ENCODE data around the gene CNPY1.

Gene CNPY1

DNA sequence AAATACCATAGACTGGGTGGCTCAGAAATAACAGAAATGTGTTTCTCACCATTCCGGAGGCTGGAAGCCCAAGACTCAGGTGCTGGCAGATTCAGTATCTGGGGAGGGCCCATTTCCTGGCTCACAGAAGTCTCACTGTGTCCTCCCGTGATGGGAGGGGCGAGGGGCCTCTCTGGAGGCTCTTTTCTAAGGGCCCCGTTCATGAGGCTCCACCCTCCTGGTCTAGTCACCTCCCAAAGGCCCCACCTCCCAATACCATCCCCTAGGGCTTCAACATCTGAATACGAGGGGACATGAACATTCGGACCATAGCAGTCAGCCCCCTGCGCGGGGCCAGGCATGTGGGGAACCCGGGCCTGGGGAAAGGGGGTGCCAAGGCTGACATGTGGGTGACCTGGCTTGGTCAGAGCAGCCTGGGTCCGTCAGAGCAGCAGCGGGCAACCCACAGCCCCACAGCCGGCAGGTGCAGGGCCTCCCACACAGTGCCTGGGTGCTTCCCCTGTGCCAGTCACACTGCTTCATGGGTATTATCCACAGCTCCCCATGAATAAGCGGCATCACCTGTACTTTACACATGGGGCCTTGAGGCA, 13.3 kb upstream of the CNPY1 start:
- TF ChIP-seq SIN3A (IDR thresholded peaks at IDR 0.05; ENCODE audit: borderline replicate concordance, insufficient read depth, low read length) = no peak
- TF ChIP-seq TAF1 (IDR thresholded peaks at IDR 0.05; ENCODE audit: borderline replicate concordance, insufficient read depth, low read length) = no peak
- TF ChIP-seq REST (IDR thresholded peaks at IDR 0.05; ENCODE audit: insufficient read depth in 1 of 2, low read depth in 2 of 2, low read length in 2 of 2) = no peak
- no peak for TF ChIP-seq POLR2AphosphoS5 (IDR thresholded peaks at IDR 0.05; ENCODE audit: low read depth, low read length)
- TF ChIP-seq FOXP2 (optimal IDR thresholded peaks at IDR 0.05; ENCODE audit: borderline replicate concordance, extremely low read depth, extremely low read length, insufficient read depth) = no peak

DNA sequence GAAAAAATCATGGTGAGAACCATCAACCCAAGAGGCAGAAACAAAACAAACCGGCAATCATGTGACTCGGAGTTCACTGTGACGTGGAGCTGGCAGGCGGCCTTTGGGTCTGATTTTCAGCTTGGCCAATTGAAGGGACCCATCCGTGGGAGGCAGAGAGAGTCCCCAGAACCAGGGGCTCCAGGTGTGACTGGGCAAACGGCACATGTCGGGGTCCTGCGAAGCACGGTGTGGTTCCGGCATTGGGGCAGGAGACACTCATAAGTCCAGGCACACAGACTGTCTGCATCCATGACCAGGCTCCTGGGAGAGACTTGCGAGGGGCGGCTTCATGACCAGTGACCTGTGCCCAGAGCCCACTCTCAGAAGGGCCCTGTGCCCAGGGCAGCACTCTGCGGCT, 12.6 kb upstream of the CNPY1 start:
- TF ChIP-seq FOXP2 (optimal IDR thresholded peaks at IDR 0.05; ENCODE audit: borderline replicate concordance, extremely low read depth, extremely low read length, insufficient read depth) (no peak), POLR2AphosphoS5 (IDR thresholded peaks at IDR 0.05; ENCODE audit: low read depth, low read length) (no peak), SIN3A (IDR thresholded peaks at IDR 0.05; ENCODE audit: borderline replicate concordance, insufficient read depth, low read length) (no peak), REST (IDR thresholded peaks at IDR 0.05; ENCODE audit: insufficient read depth in 1 of 2, low read depth in 2 of 2, low read length in 2 of 2) (no peak), TAF1 (IDR thresholded peaks at IDR 0.05; ENCODE audit: borderline replicate concordance, insufficient read depth, low read length) (no peak)

DNA sequence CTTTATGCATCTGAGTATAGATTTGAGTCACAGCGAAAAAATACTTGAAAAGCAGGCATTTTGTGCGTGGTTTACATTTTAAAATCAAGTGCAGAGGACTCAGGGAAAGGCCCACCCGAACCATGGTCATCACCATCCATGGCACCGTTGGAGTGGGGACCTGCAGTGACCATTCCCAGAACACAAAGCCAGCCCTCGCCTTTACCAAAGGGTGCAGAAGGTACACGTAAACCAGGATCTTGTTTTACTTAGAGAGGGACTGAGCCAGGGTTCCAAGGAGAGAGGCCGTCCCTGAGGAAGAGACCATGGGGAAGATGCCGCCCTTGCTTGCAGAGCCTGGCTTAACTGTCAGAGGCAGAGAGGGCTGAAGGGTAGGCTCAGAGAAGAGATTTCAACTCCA, 12.0 kb upstream of the CNPY1 start:
- TF ChIP-seq REST (IDR thresholded peaks at IDR 0.05; ENCODE audit: insufficient read depth in 1 of 2, low read depth in 2 of 2, low read length in 2 of 2) = no peak
- no peak for TF ChIP-seq FOXP2 (optimal IDR thresholded peaks at IDR 0.05; ENCODE audit: borderline replicate concordance, extremely low read depth, extremely low read length, insufficient read depth)
- no peak for TF ChIP-seq SIN3A (IDR thresholded peaks at IDR 0.05; ENCODE audit: borderline replicate concordance, insufficient read depth, low read length)
- TF ChIP-seq TAF1 (IDR thresholded peaks at IDR 0.05; ENCODE audit: borderline replicate concordance, insufficient read depth, low read length) = no peak
- TF ChIP-seq POLR2AphosphoS5 (IDR thresholded peaks at IDR 0.05; ENCODE audit: low read depth, low read length) = no peak

GRCh38 chr7:155557778-155558177, 11.4 kb upstream of the CNPY1 start:
- no peak for TF ChIP-seq FOXP2 (optimal IDR thresholded peaks at IDR 0.05; ENCODE audit: borderline replicate concordance, extremely low read depth, extremely low read length, insufficient read depth)
- no peak for TF ChIP-seq SIN3A (IDR thresholded peaks at IDR 0.05; ENCODE audit: borderline replicate concordance, insufficient read depth, low read length)
- no peak for TF ChIP-seq REST (IDR thresholded peaks at IDR 0.05; ENCODE audit: insufficient read depth in 1 of 2, low read depth in 2 of 2, low read length in 2 of 2)
- TF ChIP-seq TAF1 (IDR thresholded peaks at IDR 0.05; ENCODE audit: borderline replicate concordance, insufficient read depth, low read length) = no peak
- TF ChIP-seq POLR2AphosphoS5 (IDR thresholded peaks at IDR 0.05; ENCODE audit: low read depth, low read length) = no peak
